IPS-18c (cell line): Measurements from ENCODE around the gene HIPK1.
"Not testable (repeated sequence)": the region's sequence is repeated elsewhere in the genome, so short reads cannot be mapped to it uniquely, and the experiment has no call there.

Experiments used
- H3K4me3 ChIP-seq: 2 replicates; pipeline ENCODE4 v1.7.0; 2013; ENCODE audit warnings: low read depth, mild to moderate bottlenecking, low read length, moderate library complexity; ENCODE audit not compliant: insufficient read depth
- H3K9me3 ChIP-seq: one replicate; pipeline ENCODE4 v1.6.1; 2013; ENCODE audit warnings: mild to moderate bottlenecking, low read length, moderate library complexity; ENCODE audit not compliant: control insufficient read depth, insufficient read depth

The HIPK1 gene

DNA sequence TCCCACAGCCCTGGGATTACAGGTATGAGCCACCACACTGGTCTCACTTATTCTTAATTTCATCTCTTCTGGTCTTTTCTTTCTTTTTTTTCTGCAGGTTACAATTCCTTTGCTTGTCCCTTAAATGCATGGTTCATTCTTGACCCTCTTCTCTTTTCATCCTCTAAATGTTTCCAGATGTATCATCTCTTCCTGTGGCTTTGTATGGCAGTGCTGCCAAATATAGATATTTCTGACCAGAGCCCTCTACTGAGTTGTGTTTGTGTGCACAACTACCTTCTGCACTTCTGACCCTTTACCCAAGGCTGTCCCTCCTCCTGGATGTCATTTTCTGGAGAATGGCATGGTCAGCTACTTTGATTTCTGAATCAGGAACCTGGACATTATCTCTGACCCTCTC lies 82.7 kb downstream of the HIPK1 start:
- H3K9me3 ChIP-seq = peaks cover 2% of the 10 kb centered on the region
- H3K4me3 ChIP-seq = no peak overlapping the region

DNA sequence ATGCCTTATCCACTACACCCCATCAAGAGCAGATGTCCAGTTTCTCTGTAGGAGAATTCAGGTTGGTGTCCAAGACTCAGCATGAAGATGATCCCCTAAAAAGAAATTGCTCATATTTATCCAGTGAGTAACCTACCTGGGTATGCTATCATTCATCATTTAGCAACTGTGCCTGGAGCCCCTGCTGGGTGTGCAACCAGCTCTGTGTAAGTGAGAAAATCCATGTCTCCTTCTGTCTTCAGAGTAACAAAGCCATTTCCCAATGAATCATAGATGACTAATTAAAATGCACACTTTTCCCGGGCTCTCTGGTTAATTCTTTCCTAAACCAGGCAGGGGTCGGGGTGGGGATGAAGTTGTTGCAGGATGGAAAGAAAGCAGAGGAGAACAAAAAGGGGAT lies 86.0 kb downstream of the HIPK1 start:
- H3K4me3 ChIP-seq = no peak overlapping the region
- peaks cover 2% of the 10 kb centered on the region for H3K9me3 ChIP-seq

DNA sequence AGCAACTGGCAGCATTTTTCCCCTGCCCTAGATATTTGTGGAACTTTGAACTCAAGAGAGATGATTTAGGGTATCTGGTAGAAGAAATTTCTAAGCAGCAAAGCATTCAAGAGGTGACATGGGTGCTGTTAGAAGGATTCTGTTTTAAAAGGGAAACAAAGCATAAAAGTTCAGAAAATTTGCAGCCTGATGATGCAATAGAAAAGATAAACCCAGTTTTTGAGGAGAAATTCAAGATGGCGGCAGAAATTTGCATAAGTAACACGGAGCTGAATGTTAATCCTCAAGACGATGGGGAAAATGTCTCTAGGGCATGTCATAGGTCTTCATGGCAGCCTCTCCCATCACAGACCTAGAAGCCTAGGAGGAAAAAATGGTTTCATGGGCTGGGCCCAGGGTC lies 90.6 kb downstream of the HIPK1 start:
- not testable (repeated sequence) for H3K4me3 ChIP-seq, H3K9me3 ChIP-seq

DNA sequence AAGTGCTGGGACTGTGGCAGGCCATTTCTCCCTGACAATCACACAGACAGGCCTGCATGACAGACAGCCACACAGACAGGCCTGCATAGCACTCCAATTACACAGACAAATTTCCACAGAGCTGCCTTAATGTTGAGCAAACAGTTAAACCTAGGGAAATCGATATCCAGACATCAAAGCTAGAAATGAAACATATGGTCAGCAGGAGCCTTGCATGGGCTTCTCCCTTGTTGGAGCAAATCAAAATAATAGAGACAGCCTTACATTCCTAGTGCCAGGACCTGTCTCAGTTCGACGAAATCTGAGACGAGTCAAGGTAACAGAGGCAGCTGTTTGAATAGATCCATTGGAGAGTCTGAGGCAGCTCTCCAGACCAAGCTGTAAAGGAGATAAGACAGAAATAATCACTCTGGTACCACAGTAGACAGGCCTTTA lies 92.6 kb downstream of the HIPK1 start:
- peaks cover 2% of the 10 kb centered on the region for H3K9me3 ChIP-seq
- no peak overlapping the region for H3K4me3 ChIP-seq

DNA sequence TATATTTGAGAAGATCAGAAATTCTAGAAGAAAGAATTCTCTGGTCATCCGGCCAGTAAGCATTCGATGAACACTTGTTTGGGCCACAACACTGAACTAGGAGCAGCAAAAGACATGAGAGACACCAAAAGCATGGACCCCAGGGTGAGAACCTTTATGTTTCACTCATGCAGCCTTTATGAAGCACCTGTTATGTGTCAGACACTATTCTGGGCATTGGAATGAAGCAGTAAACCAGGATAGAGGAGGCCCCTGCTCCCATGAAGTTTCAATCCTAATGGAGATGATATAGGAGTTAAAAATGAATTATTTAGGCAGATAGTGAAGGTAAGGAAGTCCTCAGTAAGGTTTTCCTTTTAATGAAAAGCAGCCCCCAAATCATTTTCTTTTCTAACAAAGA lies 93.8 kb downstream of the HIPK1 start:
- Histone ChIP-seq H3K9me3 (peaks cover 2% of the 10 kb centered on the region), H3K4me3 (no peak overlapping the region)

DNA sequence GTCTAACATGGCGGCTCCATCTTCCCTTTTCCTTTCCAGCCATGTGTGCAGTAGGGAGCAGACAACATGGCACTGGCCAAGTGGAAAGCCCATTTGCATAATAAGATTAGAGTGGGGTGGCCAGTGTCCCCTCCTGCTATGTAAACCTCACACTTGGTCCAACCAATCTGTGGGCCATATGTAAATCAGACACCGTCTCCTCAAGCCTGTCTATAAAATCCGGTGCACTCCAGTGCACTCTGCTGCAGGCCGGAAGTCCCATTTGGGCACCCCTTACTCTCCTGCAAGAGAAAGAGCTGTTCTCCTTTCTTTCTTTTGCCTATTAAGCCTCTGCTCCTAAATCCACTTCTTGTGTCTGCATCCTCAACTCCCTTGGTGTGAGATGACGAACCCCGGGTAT lies 94.3 kb downstream of the HIPK1 start:
- H3K4me3 ChIP-seq = no peak overlapping the region

DNA sequence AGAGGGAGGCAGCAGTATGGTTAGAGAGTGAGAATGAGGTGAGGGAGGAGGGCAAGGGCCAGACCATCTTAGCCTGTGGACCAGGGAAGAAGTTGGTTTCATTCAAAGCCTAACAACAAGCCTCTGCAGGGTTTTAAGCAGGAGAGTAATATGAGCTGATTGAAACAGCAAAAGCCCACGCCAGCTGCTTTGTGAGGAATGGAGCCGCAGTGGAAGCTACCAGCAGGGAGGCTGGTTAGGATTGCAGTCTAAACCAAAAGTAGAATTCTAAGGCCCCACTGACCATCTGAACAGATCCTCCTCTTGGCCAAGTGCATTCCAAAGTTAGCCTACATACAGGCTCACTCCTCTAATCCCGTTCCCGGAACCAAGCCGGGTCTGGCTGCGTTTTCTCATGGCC lies 94.9 kb downstream of the HIPK1 start:
- H3K9me3 ChIP-seq = no peaks in the 10 kb centered on the region
- H3K4me3 ChIP-seq = no peak overlapping the region; the same call in 1 of the 2 replicates

More for the DNA sequence above, 94.3 kb downstream of the HIPK1 start:
- peaks cover 2% of the 10 kb centered on the region for H3K9me3 ChIP-seq

DNA sequence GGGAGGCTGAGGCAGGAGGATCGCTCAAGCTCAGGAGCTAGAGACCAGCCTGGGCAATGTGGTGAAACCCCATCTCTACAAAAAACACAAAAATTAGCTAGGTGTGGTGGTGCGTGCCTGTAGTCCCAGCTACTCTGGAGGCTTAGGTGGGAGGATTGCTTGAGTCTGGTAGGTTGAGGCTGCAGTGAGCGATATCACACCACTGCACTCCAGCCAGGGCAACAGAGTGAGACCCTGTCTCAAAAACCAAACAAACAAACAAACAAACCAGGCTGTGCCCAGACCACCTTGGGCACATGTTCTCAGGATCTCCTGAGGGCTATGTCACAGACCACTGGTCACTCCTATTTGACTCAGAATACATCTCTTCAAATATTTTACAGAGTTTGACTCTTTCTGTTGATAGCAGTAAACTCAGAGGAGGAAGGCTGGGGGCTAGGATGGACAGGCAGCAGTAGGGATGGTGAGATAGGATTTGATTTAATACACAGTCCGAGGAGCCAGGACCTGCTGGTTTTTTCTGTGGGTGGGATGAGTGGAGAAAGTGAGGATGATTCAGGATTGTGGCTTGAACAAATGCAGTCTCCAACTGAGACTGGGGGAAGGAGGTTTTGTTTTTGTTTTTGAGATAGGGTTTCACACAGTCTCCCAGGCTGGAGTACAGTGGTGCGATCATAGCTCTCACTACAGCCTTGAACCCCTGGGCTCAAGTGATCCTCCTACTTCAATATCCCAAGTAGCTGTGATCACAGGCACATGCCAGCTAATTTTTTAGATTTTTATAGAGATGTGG lies 96.7 kb downstream of the HIPK1 start:
- Histone ChIP-seq H3K9me3 (no peaks in the 10 kb centered on the region), H3K4me3 (no peak overlapping the region; the same call in 1 of the 2 replicates)

DNA sequence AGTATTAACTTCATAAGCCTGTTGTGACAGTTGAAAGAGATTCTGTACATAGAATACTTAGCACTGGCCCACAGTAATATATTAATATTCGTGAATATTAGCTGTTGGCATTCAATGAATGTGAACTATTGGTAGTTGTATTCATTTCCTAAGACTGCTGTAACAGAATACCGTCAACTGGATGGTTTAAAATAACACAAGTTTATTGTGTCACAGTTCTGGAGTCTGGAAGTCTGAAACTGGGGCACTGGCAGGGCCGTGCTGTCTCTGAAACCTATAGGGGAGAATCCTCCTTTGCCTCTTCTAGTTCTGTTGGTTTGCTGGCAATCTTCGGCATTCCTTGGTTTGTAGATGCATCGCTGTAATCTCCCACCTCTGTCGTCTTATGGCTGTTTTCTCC lies 97.7 kb downstream of the HIPK1 start:
- no peaks in the 10 kb centered on the region for H3K9me3 ChIP-seq
- no peak overlapping the region for H3K4me3 ChIP-seq
